Left lobe of liver (tissue), 2 donors: ENCODE data around the gene FMO5. TPM values are rescaled to one million over a fixed set of nuclear protein-coding genes. Genes with fewer than 3 reads are reported as not detected.
"Not testable (repeated sequence)": the region's sequence is repeated elsewhere in the genome, so short reads cannot be mapped to it uniquely, and the experiment has no call there.

Source experiments
- ATAC-seq: fragments of 200-7000 bp; cut with Tn5 transposase; one replicate; pipeline ENCODE4 v1.9.1; 2020; ENCODE audit warnings: mild to moderate bottlenecking, moderate library complexity
- DNase-seq: peaks from one replicate; pipeline ENCODE4 v3.0.0-alpha.2; 2020; ENCODE audit warnings: low spot score
- total RNA-seq: library from RNA; stranded (reverse); gene quantifications from one replicate; pipeline ENCODE4 v1.2.1, GENCODE V29; 2021
- donor health status: DM: no; HTN: no; CAD: no; lungs with moderate emphysema.
- donor health status: DM: no; HTN: yes; CAD: no.

Gene FMO5
- total RNA-seq, 1 donor from 2014 or later: 108 TPM

DNA sequence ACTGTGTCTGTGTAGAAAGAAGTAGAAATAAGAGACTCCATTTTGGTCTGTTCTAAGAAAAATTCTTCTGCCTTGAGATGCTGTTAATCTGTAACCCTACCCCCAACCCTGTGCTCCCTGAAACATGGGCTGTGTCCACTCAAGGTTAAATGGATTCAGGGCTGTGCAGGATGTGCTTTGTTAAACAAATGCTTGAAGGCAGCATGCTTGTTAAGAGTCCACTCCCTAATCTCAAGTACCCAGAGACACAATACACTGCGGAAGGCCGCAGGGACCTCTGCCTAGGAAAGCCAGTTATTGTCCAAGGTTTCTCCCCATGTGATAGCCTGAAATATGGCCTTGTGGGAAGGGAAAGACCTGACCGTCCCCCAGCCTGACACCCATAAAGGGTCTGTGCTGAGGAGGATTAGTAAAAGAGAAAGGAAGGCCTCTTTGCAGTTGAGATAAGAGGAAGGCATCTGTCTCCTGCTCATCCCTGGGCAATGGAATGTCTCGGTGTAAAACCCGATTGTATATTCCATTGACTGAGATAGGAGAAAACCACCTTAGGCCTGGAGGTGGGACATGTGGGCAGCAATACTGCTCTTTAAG lies 15.1 kb upstream of the FMO5 start:
- ATAC-seq, DNase-seq: not testable (repeated sequence)

DNA sequence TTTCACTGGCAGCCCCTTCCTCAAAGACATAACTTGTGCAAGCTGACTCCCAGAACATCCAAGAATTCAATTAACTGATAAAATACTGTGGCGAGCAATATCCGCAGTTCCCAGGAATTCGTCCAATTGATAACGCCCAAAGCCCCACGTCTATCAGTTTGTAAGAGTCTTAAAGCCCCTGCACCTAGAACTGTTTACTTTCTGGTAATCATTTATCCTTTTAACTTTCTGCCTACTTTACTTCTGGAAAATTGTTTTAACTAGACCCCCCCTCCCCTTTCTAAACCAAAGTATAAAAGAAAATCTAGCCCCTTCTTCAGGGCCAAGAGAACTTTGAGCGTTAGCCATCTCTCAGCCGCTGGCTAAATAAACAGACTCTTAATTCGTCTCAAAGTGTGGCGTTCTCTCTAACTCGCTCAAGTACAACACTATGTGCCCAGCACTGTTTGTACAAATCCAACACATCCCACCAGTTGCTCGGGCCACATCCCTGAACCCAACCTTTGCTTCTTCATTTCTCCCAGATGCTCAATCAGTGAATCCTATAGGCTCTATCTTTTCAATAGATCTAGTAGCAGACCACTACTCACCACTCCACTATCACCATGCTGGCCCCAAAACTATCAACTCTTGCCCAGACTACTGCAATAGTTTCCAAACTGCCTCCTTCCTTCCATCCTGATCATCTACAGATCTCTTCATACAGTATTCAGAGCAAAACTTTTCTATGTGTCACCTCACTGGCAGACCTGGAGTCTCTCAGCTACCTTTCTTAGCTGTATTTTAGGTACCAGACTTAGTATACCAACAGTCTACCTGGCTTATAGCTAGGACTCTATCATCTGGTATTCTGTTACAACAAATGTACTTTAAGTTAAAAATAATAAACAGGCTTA lies 14.0 kb upstream of the FMO5 start:
- ATAC-seq: no peak
- DNase-seq: peak; percentile 57

DNA sequence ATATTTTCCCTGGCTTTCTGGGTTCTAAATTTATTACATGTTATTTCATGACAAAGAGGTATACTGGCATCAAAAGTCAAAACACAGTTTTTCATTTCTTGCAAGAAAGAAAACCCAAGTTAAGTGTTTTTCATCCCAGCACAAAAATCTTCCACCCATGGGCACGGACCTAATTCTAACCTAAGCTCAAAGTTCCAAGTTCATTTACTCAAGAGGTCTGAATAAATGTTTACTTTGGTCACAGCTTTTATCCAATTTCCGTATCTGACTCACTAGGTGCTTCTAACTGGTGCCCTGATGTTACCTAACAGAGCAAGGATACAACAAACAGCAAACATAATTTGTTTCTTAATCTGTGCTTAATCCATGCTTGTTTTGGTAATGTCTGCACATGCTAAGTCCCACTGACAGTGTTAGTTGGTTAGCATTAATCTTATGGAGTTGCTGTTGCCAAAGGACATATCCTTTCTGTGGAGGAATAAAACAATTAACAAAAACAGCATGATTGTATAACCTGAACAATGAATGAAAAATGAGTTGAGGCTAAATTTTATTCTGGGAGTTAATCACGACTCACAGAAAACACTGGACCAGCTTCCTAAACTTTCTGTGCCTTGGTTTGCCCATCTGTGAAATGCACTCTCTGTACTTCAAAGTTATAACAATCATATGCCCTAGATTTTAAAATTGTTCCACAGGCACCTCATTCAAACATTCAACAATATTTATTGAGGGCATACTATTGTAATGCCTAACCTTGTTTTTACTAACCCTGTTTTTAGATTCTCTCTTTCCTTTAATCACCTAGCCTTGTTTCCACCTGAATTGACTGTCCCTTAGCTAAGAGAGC lies 13.1 kb upstream of the FMO5 start:
- no peak for DNase-seq
- peak; percentile 4 for ATAC-seq

DNA sequence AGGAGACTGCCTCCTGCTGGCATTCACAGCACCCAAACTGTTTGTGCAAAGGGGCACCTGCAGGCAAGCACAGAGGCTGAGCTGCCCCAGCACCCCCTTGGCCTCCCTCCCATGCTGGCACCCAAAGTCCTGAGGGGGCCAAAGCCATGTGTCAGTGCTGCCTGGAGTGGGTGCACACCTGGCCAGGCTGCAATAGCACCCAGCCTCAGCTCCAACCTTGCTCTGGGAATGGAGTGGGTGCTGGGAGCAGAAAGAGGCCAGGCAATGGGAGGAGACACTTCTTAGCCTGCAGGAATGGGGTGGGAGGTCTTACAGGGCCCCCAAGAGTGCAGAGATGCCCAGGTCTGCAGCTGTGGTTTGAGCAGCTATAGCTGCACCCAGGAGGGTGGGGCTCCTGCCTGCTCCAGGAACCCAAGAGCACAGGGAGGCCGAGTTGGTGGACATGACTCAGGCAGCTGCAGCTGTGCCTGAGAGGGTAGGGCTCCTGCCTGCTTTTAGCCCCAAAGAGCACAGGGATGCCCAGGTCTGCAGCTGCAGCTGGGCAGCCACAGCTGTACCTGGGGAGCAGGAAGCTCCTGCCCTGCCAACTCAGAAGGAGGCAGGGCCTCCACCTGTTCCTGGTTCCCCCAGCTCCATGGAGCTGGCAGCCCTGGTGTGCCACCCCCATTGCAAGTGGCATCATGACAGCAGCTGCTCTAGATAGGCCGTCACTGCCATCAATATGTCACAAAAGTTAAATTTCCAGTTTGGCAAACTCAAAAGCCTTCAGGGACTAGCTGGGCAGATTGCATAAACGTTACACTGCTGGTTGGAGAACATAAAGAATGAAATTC lies 12.0 kb upstream of the FMO5 start:
- DNase-seq (peak; percentile 67), ATAC-seq (peak; percentile 30)

DNA sequence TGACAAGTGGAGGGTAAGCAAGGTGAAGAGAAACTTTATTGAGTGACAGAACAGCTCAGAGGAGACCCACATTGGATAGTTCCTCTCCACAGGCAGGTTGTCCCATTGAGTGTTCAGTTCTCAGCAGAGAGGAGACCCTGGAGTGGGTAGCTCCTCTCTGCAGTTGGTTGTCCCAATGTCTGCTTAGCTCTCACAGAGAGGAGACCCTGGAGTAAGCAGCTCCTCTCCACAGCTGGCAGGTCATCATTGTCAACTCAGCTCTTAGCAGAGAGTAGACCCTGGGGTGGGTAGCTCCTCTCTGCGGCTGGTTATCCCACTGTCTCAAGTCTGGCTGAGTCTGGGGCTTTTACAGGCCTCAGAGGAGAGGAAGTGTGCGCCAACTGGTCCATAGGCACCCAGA lies 11.3 kb upstream of the FMO5 start:
- DNase-seq: no peak
- no peak for ATAC-seq

DNA sequence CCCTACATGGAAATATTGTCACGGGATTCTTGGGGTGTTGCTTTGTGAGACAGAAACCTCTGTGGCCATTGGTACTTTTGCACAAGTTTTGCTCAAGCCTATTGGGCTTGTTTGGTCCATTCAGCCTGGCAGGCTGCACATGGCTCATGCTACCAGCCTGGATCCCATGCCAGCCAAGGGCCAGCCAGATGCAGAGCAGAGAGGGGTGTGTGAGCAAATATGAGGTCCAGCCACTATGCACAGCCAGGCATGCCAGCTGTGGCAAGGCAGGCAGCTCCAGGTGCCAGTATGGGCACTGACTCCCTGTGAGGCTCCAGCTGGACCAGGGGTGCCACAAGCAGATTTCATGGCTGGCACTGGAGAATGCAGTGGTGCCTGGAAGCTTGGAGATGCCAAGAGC lies 10.7 kb upstream of the FMO5 start:
- DNase-seq (peak; percentile 92), ATAC-seq (peak; percentile 81)

DNA sequence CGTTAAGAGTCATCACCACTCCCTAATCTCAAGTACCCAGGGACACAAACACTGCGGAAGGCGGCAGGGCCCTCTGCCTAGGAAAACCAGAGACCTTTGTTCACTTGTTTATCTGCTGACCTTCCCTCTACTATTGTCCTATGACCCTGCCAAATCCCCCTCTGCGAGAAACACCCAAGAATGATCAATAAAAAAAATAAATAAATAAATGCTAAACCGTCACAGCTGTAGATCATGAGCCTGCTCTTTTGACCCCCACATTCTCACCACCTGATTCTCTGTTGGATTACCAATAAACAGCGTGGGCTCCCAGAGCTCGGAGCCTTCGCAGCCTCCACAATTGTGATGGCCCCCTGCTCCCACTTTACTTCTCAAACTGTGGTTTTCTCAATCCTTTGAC lies 8.8 kb upstream of the FMO5 start:
- DNase-seq (peak; percentile 53), ATAC-seq (peak; percentile 9)

DNA sequence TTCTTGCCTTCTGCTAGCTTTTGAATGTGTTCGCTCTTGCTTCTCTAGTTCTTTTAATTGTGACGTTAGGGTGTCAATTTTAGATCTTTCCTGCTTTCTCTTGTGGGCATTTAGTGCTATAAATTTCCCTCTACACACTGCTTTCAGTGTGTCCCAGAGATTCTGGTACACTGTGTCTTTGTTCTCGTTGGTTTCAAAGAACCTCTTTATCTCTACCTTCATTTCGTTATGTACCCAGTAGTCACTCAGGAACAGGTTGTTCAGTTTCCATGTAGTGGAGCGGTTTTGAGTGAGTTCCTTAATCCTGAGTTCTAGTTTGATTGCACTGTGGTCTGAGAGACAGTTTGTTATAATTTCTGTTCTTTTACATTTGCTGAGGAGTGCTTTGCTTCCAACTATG lies 5.9 kb upstream of the FMO5 start:
- ATAC-seq, DNase-seq: not testable (repeated sequence)

DNA sequence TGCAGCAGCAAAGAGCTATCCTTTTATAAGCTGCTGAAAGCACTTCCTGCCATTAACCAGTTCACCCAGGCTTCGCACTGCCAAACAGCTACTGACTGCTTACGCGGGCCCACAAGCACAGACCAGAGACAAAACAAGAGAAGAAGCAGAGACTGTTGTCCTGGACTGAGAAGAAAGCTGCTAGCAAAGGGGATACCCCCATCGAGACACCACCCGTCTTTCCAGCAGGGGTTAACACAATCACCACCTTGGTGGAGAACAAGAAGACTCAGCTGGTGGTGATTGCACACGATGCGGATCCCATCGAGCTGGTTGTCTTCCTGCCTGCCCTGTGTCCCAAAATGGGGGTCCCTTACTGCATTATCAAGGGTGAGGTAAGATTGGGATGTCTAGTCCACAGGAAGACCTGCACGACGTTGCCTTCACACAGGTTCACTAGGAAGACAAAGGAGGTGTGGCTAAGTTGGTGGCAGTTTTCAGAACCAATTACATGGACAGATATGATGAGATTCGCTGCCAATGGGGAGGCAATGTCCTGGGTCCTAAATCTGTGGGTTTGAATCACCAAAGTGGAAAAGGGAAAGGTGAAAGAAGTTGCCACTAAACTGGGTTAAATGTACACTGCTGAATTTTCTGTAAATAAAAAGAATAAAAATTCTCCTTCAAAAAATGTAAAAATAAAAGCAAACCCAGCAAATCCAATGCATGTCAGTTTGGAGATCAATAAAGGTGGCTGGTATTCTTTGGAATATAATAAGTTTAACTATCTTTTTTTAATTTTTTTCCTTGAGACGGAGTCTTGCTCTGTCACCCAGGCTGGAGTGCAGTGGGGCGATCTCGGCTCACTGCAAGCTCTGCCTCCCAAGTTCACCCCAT lies 1.2 kb downstream of the FMO5 start:
- ATAC-seq (peak; percentile 71), DNase-seq (peak; percentile 56)

DNA sequence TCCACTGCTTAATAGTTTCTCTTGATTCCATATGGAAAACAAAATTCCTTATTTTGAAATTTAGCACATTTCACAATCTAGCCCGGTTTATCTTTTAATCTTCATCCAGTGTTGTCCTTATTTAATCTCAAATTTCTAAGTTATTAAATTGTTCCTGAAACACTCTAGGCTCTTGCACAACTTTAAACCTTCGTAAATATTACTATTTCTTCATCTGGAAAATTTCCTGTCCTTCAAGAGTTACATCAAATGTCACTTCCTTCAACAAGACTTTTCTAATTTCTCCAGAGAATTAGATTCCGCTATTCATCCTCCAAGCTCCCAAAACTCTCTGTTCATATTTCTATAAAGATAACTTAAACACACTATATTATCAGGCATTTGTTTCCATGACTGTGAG lies 6.5 kb downstream of the FMO5 start:
- DNase-seq (no peak), ATAC-seq (no peak)

DNA sequence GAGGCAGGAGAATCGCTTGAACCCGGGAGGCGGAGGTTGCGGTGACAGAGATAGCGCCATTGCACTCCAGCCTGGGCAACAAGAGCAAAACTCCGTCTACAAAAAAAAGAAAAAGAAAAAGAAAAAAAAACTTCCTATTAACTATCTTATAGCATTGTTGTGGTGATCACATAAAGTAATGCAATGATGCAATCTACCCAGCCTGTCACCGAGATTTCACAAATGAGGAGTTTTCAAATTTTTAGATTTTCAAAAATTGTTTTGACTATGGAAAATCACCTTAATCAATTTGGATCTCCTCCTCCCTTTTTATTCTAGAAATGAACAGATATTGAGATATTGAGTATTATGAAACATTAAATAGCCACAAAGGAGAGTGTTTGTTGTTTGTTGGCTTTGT lies 8.0 kb downstream of the FMO5 start:
- ATAC-seq: no peak
- DNase-seq: no peak

DNA sequence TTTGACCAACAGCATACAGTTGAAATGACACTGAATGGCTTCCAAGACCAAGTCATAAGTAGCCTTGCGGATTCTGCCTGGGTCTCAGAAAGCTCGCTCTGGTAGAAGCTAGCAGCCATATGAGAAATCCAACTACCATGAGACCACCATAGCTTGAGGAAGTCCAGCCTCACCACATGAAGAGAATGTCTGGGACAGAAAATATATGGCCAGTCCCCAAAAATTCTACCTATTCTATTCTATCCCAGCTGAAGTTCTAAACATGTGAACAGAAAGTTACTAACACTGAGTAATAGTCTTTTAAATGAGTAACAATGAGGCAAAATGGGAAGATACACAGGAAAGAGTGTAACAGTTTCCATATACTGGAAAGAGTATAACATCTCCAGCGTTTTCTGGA lies 9.0 kb downstream of the FMO5 start:
- no peak for DNase-seq
- no peak for ATAC-seq

DNA sequence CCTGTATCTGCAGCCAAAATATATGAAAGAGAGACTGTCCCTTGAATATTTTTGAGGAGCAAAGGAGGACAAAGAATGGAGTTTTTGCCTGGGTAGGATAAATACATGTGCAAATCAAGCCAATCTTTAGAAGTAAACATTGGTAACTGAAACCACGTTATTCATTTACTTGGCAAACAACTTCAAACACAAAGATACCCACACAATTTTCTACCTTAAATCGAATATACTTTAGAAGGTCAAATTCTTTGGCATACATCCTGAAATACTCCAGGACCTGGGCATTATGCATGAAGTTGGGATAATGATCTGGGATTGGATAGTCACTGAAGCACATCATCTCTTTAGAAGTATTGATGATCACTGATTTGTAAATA lies 9.6 kb downstream of the FMO5 start:
- DNase-seq: no peak
- peak; percentile 75 for ATAC-seq

DNA sequence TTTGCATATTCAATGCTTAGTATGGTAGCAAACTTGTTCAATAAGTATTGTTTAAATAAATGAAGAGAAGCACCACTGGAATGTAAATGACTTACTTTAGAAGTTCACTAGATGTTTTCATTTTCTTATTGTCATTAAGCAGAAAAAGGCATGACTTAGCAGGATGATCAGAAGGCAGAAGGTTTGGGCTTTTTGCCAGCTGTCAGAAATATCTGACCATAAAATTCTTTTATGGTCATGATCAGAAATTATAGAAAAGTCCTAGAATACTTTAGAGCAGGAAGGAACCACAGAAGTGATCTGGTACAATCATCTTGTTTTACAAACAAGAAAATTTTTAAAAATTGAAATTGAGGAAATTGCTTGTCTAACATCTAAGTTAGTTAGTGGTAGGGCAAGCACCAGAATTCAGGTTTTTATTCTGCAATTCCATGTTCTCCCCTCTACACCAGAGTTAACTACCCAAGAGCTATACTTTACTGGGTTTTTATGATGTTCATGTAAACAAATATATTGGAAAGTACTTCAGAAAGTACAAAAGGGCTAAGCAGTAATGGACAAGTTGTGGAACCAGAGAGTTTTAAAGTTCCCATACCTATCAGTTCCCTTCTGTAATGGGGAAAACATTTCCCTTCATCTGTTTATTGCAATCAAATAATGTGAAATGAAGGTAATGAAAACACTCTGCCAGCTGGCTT lies 10.1 kb downstream of the FMO5 start:
- DNase-seq (no peak), ATAC-seq (peak; percentile 31)

DNA sequence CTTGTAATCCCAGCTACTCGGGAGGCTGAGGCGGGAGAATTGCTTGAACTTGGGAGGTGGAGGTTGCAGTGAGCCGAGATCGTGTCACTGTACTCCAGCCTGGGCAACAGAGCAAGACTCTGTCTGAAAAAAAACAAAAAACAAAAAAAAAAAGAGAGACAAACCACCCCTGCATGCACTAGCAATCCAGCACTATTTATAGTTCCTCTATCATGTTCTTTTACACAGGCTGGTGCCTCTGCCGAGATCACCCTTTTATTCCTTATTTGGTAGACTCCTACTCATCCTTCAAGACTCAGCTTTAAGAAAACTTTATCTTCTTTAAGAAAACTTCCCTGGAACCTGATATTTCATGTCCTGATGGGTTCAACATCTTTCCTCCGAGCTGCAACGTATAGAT lies 10.8 kb downstream of the FMO5 start:
- ATAC-seq: no peak
- no peak for DNase-seq

DNA sequence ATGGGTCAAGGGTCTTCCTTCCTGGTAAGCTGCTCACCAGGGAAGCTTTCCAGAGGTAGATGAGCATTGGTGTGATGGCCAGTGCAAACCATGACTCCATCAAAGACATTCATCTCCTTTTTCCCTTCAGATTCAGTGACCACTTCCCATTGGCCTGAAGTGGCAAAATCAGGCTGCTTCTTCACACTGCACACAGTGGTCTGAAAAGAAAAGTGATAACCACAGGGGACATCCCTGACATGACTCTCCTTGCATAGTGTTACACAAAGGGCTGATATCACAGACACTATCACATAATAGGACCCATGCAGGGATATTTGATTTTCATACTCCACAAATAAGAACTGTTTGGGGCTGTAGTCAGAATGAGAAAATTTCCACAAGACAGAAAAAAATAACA lies 11.9 kb downstream of the FMO5 start:
- DNase-seq (no peak), ATAC-seq (no peak)

DNA sequence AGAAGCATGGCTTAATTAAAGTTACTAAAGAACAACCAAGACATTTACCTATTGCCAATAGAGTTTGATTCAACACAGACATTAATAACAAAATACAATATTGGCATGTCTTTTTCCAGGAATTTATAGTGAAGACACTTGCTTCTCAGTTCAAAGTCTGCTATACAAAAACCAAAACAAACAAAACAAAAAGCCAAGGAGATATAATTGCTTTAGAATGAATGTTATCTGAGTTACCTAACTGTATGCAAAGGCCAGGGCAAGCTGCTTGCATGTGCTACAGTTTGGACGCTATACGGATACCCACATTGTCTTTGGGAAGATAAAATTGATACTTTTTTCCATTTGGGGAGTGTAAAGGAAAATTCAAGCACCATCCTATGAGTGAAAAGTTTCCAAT lies 13.6 kb downstream of the FMO5 start:
- ATAC-seq (no peak), DNase-seq (no peak)

DNA sequence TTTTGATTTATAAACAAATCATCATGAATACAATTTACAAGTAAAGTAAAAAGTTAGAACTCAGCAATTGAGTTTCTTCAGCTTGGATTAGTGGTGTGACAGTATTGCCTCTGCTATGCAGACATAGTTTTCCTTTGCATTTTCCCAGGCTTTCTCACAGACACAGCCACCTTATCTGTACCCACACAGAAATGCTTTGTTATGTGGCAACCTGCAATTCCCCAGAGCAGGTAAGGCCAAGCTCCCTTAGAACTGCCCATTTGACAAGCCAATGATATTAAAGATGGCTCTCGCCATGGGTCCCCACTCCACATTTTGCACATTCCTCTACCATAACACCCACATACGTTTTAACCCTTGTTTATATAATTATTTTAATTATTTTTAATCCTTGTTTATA lies 14.2 kb downstream of the FMO5 start:
- ATAC-seq: peak; percentile 14
- DNase-seq: no peak
